Lung (tissue), 12 donors: ENCODE measurements around the gene CLDN6. TPM values are rescaled to one million over a fixed set of nuclear protein-coding genes. Genes with fewer than 3 reads are reported as not detected.
A peak's percentile ranks its signal among the peaks of the same experiment; 100 is the strongest.

Experiments used
- ATAC-seq: fragments of 200-7000 bp; cut with Tn5 transposase; one replicate; pipeline ENCODE4 v1.9.1; 2020; ENCODE audit warnings: moderate number of reproducible peaks; ENCODE audit not compliant: insufficient read depth, low FRiP score
- DNase-seq, 3 donors: peaks; one replicate each; pipeline ENCODE4 v3.0.0-alpha.2; 2013 to 2017
- H3K27ac ChIP-seq, 2 donors: one replicate each; pipeline ENCODE4 v1.5.1; 2013; ENCODE audit warnings: mild to moderate bottlenecking in 2 of 2, moderate library complexity in 2 of 2, control low read depth in 1 of 2, inconsistent platforms in 1 of 2, low read depth in 1 of 2, low read length in 1 of 2
- H3K27me3 ChIP-seq, 3 donors: one replicate each; pipeline ENCODE4 v1.5.1; 2013; ENCODE audit warnings: low read length in 2 of 3; ENCODE audit not compliant: control insufficient read depth in 3 of 3, insufficient read depth in 3 of 3
- H3K36me3 ChIP-seq, 4 donors: one replicate each; pipeline ENCODE4 v1.5.1; 2013; ENCODE audit warnings: low read length in 4 of 4, mild to moderate bottlenecking in 1 of 4, moderate library complexity in 1 of 4; ENCODE audit not compliant: control insufficient read depth in 4 of 4, insufficient read depth in 4 of 4
- H3K4me1 ChIP-seq, 5 donors: one replicate each; pipeline ENCODE4 v1.5.1; 2013; ENCODE audit warnings: low read length in 5 of 5, mild to moderate bottlenecking in 2 of 5, moderate library complexity in 1 of 5; ENCODE audit not compliant: control insufficient read depth in 5 of 5, insufficient read depth in 5 of 5
- H3K4me3 ChIP-seq: one replicate; pipeline ENCODE4 v1.5.1; 2013; ENCODE audit warnings: mild to moderate bottlenecking, control low read depth, moderate library complexity
- H3K9ac ChIP-seq, 2 donors: one replicate each; pipeline ENCODE4 v1.5.1; 2013; ENCODE audit warnings: low read length in 2 of 2, control low read depth in 1 of 2; ENCODE audit not compliant: insufficient read depth in 1 of 2
- H3K9me3 ChIP-seq, 4 donors: one replicate each; pipeline ENCODE4 v1.5.1; 2013; ENCODE audit warnings: low read length in 3 of 4, mild to moderate bottlenecking in 1 of 4, moderate library complexity in 1 of 4; ENCODE audit not compliant: control insufficient read depth in 4 of 4, insufficient read depth in 3 of 4
- CTCF ChIP-seq: IDR thresholded peaks from 2 replicates; pipeline ENCODE4 v1.5.1; 2012; ENCODE audit warnings: mild to moderate bottlenecking; ENCODE audit errors: control extremely low read depth, extremely low read depth
- WGBS, 2 donors: extraction: QIAGEN DNeasy Blood & Tissue Kit; methylation state at CpG; one replicate each; pipeline ENCODE4 v1.1.7; 2013; 5-methylcytosine and 5-hydroxymethylcytosine counted together
- polyA plus RNA-seq, 2 donors: library from polyadenylated mRNA; stranded (reverse); fragments of 200-250 nt; gene quantifications; one replicate each; pipeline ENCODE4 v1.2.1, GENCODE V29; 2013
- total RNA-seq, 2 donors: library from RNA; depleted of rRNA in 1 of 2; stranded (reverse); fragments of >200 nt in 1 of 2; gene quantifications; one replicate each; pipeline ENCODE4 v1.2.1, GENCODE V29; 2014 to 2021
- donor health status: control.
- donor health status: control.
- donor health status: Bipolar disorder and iron deficiency.
- donor health status: healthy.
- donor health status: DM: yes; HTN: yes; CAD: no.

The CLDN6 gene
- total and polyA plus RNA-seq, 4 donors = 0.10 to 7.1 (median 0.92) TPM; not detected in 1

- H3K27me3 ChIP-seq = peaks cover 0 to 43% (median 26%) of the 10 kb centered on the region in 3 donors
- peak overlapping the region in 1 of 2 donors; percentile 49 for H3K27ac ChIP-seq
- peaks cover 0 to 2% (median 0%) of the 10 kb centered on the region in 4 donors for H3K9me3 ChIP-seq
- H3K36me3 ChIP-seq = no peaks in the 10 kb centered on the region
- H3K4me3 ChIP-seq = no peak overlapping the region
- peaks cover 0 to 43% (median 4%) of the 10 kb centered on the region in 5 donors for H3K4me1 ChIP-seq
- no peak for ATAC-seq
- no peak for DNase-seq
- WGBS, 2 donors = 88 to 94% methylated on average over 8 of the region's 8 CpGs
- H3K9ac ChIP-seq = no peak overlapping the region
- no peak for TF ChIP-seq CTCF
These were observed 7.5 kb downstream of the CLDN6 start for GRCh38 chr16:3010510-3010909.

GRCh38 chr16:3009568-3010390 lies 8.2 kb downstream of the CLDN6 start:
- WGBS, 2 donors = 47 to 69% methylated on average over 21 of the region's 21 CpGs
- H3K27me3 ChIP-seq = peaks cover 0 to 46% (median 26%) of the 10 kb centered on the region in 3 donors
- no peak for TF ChIP-seq CTCF
- H3K36me3 ChIP-seq = no peaks in the 10 kb centered on the region
- peaks cover 0 to 2% (median 0%) of the 10 kb centered on the region in 4 donors for H3K9me3 ChIP-seq
- DNase-seq = peak; percentile 81 to 90 (median 90)
- H3K27ac ChIP-seq = peak overlapping the region in 1 of 2 donors; percentile 78
- H3K9ac ChIP-seq = no peak overlapping the region
- H3K4me1 ChIP-seq = peaks cover 0 to 42% (median 2%) of the 10 kb centered on the region in 5 donors
- peak; percentile 52 for ATAC-seq
- no peak overlapping the region for H3K4me3 ChIP-seq

GRCh38 chr16:3008690-3009037 lies 9.3 kb downstream of the CLDN6 start:
- Histone ChIP-seq H3K36me3 (no peaks in the 10 kb centered on the region), H3K4me3 (no peak overlapping the region), H3K9ac (no peak overlapping the region), H3K27ac (peak overlapping the region in 1 of 2 donors; percentile 65), H3K9me3 (peaks cover 0 to 2% (median 0%) of the 10 kb centered on the region in 4 donors), H3K27me3 (peaks cover 0 to 43% (median 26%) of the 10 kb centered on the region in 3 donors), H3K4me1 (peaks cover 0 to 33% (median 2%) of the 10 kb centered on the region in 5 donors)
- TF ChIP-seq CTCF = no peak
- WGBS, 2 donors = 62 to 66% methylated on average over 4 of the region's 4 CpGs
- no peak for ATAC-seq
- peak in 1 of 3 donors; percentile 48 for DNase-seq
